CD4-positive, CD25-positive, alpha-beta regulatory T cell (primary cell): ENCODE data around the gene PTPRN2. TPM values are rescaled to one million over a fixed set of nuclear protein-coding genes. Genes with fewer than 3 reads are reported as not detected.

Experiments used
- ATAC-seq, 2 donors: fragments of 150-1000 bp; cut with Tn5 transposase; one replicate each; pipeline ENCODE4 v1.10.0; 2021; ENCODE audit warnings: low read depth in 2 of 2, moderate number of reproducible peaks in 2 of 2, moderate library complexity in 1 of 2
- DNase-seq, 3 donors: peaks; one replicate each; pipeline versions ENCODE4 v3.0.0 to v3.0.0-alpha.2; 2012 to 2022; ENCODE audit warnings: mixed read lengths in 1 of 3
- H3K27ac ChIP-seq: one replicate; pipeline ENCODE4 v1.7.0; 2013; ENCODE audit warnings: mild to moderate bottlenecking, low read length; ENCODE audit not compliant: insufficient read depth, poor library complexity, severe bottlenecking
- H3K27me3 ChIP-seq: one replicate; pipeline ENCODE4 v1.7.0; 2013; ENCODE audit warnings: low read length; ENCODE audit not compliant: control insufficient read depth, insufficient read depth
- H3K36me3 ChIP-seq: one replicate; pipeline ENCODE4 v1.7.0; 2013; ENCODE audit warnings: mild to moderate bottlenecking, low read length, moderate library complexity; ENCODE audit not compliant: control insufficient read depth, insufficient read depth
- H3K4me1 ChIP-seq: 2 replicates; pipeline ENCODE4 v1.7.0; 2013; ENCODE audit warnings: mild to moderate bottlenecking, low read length; ENCODE audit not compliant: insufficient read depth, control insufficient read depth, poor library complexity, severe bottlenecking
- H3K4me3 ChIP-seq: one replicate; pipeline ENCODE4 v1.7.0; 2013; ENCODE audit warnings: low read depth, mild to moderate bottlenecking, low read length, moderate library complexity
- H3K9me3 ChIP-seq, 2 experiments: 1 replicate in 1 of 2; 2 replicates in 1 of 2; pipeline ENCODE4 v1.7.0; 2013; ENCODE audit warnings: low read length in 2 of 2, mild to moderate bottlenecking in 1 of 2, moderate library complexity in 1 of 2; ENCODE audit not compliant: control insufficient read depth in 2 of 2
- H3K27ac Mint-ChIP-seq, 3 donors: one replicate each; pipeline ENCODE4 v1.8.0; 2020 to 2022; ENCODE audit warnings: mild to moderate bottlenecking in 3 of 3, mixed read lengths in 3 of 3, moderate library complexity in 2 of 3
- H3K27me3 Mint-ChIP-seq: one replicate; pipeline ENCODE4 v1.8.0; 2022; ENCODE audit warnings: mild to moderate bottlenecking, mixed read lengths
- H3K36me3 Mint-ChIP-seq: one replicate; pipeline ENCODE4 v1.8.0; 2020; ENCODE audit warnings: mixed read lengths
- H3K4me1 Mint-ChIP-seq, 4 donors: one replicate each; pipeline ENCODE4 v1.8.0; 2020 to 2022; ENCODE audit warnings: mixed read lengths in 4 of 4, mild to moderate bottlenecking in 1 of 4
- H3K4me3 Mint-ChIP-seq, 4 donors: one replicate each; pipeline ENCODE4 v1.8.0; 2020 to 2022; ENCODE audit warnings: mild to moderate bottlenecking in 4 of 4, mixed read lengths in 4 of 4, moderate library complexity in 3 of 4
- H3K9me3 Mint-ChIP-seq, 7 donors: one replicate each; pipeline ENCODE4 v1.8.0; 2020 to 2022; ENCODE audit warnings: mixed read lengths in 7 of 7, mild to moderate bottlenecking in 3 of 7, moderate library complexity in 2 of 7
- polyA plus RNA-seq, 4 donors: library from polyadenylated mRNA; unstranded; fragments of 300-500 nt; fragmentation: Illumina TruSeq; gene quantifications; one replicate each; pipeline ENCODE4 v1.2.3, GENCODE V29; 2021
- total RNA-seq: library from RNA; stranded (reverse); gene quantifications from one replicate; pipeline ENCODE4 v1.2.3, GENCODE V29; 2022

Gene PTPRN2
- total and polyA plus RNA-seq, 5 donors from 2014 or later: 1.6 to 4.7 (median 2.7) TPM

DNA sequence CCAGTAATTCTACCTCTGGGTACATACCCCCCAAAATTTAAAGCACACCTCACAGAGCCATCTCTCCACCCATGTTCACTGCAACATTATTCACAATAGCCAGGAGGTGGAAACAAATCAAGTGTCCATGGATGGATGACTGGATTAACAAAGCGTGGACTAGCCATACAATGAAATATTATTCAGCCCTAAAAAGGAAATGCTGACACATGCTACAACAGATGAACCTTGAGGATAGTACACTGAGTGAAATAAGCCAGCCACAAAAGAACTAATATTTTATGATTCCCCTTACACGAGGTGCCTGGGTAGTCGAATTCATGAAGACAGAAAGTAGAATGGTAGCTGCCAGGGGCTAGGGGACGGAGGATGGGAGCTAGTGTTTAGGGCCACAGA lies 31.1 kb upstream of the PTPRN2 start:
- Histone ChIP-seq H3K27me3 (no peaks in the 10 kb centered on the region), H3K4me1 (no peaks in the 10 kb centered on the region), H3K4me3 (no peak overlapping the region), H3K9me3 (no peaks in the 10 kb centered on the region), H3K36me3 (no peaks in the 10 kb centered on the region), H3K27ac (no peak overlapping the region)
- no peak overlapping the region for H3K4me3 Mint-ChIP-seq
- DNase-seq: no peak
- H3K36me3 Mint-ChIP-seq: peaks cover 5% of the 10 kb centered on the region
- no peaks in the 10 kb centered on the region for H3K27me3 Mint-ChIP-seq
- H3K27ac Mint-ChIP-seq: no peak overlapping the region
- no peaks in the 10 kb centered on the region for H3K9me3 Mint-ChIP-seq
- ATAC-seq: no peak
- peaks cover 0 to 10% (median under 1%) of the 10 kb centered on the region in 4 donors for H3K4me1 Mint-ChIP-seq

DNA sequence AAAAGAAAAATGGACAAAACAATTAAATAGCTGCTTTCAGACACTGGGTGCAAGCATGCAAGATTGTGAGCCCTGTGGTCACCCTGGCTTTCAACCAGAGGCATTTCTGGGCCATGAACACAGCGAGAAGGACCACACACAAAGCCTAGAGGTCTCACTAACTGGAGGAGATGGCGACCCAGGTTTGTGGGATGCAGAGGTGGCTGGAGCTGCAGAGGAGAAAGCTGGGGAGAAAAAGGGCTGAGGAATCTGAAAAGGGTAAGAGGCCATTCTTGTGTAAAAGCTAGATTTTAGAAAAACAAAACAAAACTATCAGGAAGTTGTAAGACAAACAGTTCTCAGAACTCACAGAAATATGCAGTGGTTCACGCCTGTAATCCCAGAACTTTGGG lies 30.1 kb upstream of the PTPRN2 start:
- H3K4me1 ChIP-seq: no peaks in the 10 kb centered on the region
- no peaks in the 10 kb centered on the region for H3K9me3 Mint-ChIP-seq
- peaks cover 2 to 10% (median 7%) of the 10 kb centered on the region in 4 donors for H3K4me1 Mint-ChIP-seq
- H3K27ac ChIP-seq: no peak overlapping the region
- H3K27me3 Mint-ChIP-seq: no peaks in the 10 kb centered on the region
- ATAC-seq: no peak
- H3K4me3 ChIP-seq: no peak overlapping the region
- H3K36me3 Mint-ChIP-seq: peaks cover 5% of the 10 kb centered on the region
- H3K27me3 ChIP-seq: no peaks in the 10 kb centered on the region
- no peak overlapping the region for H3K27ac Mint-ChIP-seq
- H3K4me3 Mint-ChIP-seq: no peak overlapping the region
- H3K36me3 ChIP-seq: no peaks in the 10 kb centered on the region
- no peaks in the 10 kb centered on the region for H3K9me3 ChIP-seq
- DNase-seq: no peak

DNA sequence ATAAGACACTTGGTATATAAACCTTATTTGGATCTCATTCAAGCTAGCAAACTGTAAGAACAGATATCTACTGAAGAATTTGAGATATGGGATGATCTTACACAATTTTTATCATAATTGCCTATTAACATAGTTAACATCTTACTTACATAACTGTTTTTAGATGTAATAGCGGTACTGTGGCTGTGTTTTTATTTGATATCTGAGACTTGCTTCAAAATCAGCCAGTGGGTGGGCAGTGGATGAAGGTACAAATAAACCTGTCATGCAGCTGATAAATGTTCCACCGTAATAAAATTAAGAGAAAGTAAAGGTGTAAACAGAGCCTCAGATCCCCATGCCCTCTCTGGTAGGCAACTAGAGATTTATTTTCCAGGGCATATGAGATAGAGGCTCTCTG lies 28.4 kb upstream of the PTPRN2 start:
- H3K27me3 ChIP-seq: no peaks in the 10 kb centered on the region
- H3K9me3 Mint-ChIP-seq: no peaks in the 10 kb centered on the region
- no peak for ATAC-seq
- H3K4me3 Mint-ChIP-seq: no peak overlapping the region
- H3K27ac ChIP-seq: no peak overlapping the region
- H3K27me3 Mint-ChIP-seq: no peaks in the 10 kb centered on the region
- peaks cover 2 to 7% (median 6%) of the 10 kb centered on the region in 4 donors for H3K4me1 Mint-ChIP-seq
- H3K36me3 ChIP-seq: no peaks in the 10 kb centered on the region
- no peak overlapping the region for H3K4me3 ChIP-seq
- H3K36me3 Mint-ChIP-seq: peaks cover 5% of the 10 kb centered on the region
- no peak for DNase-seq
- H3K27ac Mint-ChIP-seq: no peak overlapping the region
- no peaks in the 10 kb centered on the region for H3K9me3 ChIP-seq
- no peaks in the 10 kb centered on the region for H3K4me1 ChIP-seq

DNA sequence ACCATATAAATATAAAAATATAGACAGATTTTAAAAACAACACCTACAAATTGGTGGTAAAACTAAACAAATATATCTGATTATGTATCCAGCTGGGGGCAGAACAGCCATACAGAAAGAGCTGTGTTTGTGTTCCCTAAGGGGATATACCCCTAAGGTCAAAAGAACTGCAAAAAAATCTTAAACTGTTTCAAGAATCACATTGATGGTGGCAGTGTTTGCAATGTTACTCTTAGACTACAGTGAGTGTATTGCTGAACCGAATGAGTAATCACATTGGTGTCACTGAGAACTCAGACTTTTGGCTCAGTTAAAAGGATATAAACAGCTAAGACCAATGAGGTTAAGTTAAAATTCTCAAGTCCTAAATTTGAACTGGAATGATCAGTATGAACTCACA lies 27.1 kb upstream of the PTPRN2 start:
- no peaks in the 10 kb centered on the region for H3K27me3 ChIP-seq
- H3K36me3 Mint-ChIP-seq: peaks cover 8% of the 10 kb centered on the region
- H3K36me3 ChIP-seq: no peaks in the 10 kb centered on the region
- H3K27ac Mint-ChIP-seq: no peak overlapping the region
- H3K27me3 Mint-ChIP-seq: no peaks in the 10 kb centered on the region
- H3K9me3 ChIP-seq: no peaks in the 10 kb centered on the region
- no peak for ATAC-seq
- no peak overlapping the region for H3K4me3 Mint-ChIP-seq
- no peaks in the 10 kb centered on the region for H3K4me1 ChIP-seq
- no peak for DNase-seq
- no peaks in the 10 kb centered on the region for H3K9me3 Mint-ChIP-seq
- H3K27ac ChIP-seq: no peak overlapping the region
- no peak overlapping the region for H3K4me3 ChIP-seq
- peaks cover 0 to 7% (median 5%) of the 10 kb centered on the region in 4 donors for H3K4me1 Mint-ChIP-seq

DNA sequence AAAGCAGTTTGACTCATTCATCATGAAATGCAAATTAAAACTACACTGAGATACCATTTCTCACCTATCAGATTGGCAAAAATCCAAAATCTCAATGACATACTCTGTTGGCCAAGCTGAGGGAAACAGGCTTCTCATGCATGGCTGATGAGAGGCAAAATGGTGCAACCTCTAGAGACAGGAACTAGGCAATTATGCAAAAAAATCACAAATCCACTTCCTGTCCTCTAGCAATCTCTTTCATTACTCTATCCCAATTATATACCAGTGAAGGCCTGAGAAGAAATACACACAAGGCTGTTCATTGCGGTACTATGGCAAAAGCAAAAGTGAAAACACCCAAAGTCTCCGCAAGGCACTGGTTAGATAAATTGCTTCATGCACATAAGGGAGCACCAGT lies 25.9 kb upstream of the PTPRN2 start:
- DNase-seq (peak in 2 of 3 donors; percentile 7 to 12), ATAC-seq (no peak)
- H3K4me3 ChIP-seq: peak overlapping the region; percentile 21
- Mint-ChIP-seq H3K27ac (peak overlapping the region in 1 of 3 donors; percentile 44), H3K4me3 (peak overlapping the region in 1 of 4 donors; percentile 5), H3K27me3 (no peaks in the 10 kb centered on the region), H3K4me1 (peaks cover 0 to 7% (median 5%) of the 10 kb centered on the region in 4 donors), H3K36me3 (peaks cover 8% of the 10 kb centered on the region), H3K9me3 (no peaks in the 10 kb centered on the region)
- H3K27me3 ChIP-seq: no peaks in the 10 kb centered on the region
- H3K9me3 ChIP-seq: no peaks in the 10 kb centered on the region
- H3K27ac ChIP-seq: no peak overlapping the region
- H3K4me1 ChIP-seq: no peaks in the 10 kb centered on the region
- no peaks in the 10 kb centered on the region for H3K36me3 ChIP-seq

DNA sequence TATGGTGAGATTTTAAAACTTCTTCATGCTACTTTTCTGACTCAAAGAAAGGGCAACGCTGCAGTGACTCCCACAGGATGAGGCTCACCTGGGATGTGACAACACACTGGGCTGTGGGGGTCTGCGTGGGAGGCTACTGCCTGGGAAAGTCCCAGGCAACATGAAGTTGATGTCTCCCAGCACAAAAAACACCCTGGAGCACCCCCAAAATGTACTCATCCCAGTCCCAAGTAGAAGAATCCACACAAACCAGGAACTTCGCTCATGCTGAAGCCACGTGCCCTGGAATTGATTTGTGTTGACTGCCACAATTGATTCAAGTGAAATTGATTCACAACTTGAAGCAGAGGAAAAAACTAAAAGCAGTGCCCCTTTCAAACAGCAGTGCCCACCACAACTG lies 24.9 kb upstream of the PTPRN2 start:
- no peaks in the 10 kb centered on the region for H3K27me3 ChIP-seq
- Mint-ChIP-seq H3K4me1 (peaks cover 0 to 7% (median 5%) of the 10 kb centered on the region in 4 donors), H3K36me3 (peaks cover 8% of the 10 kb centered on the region), H3K27ac (peak overlapping the region; percentile 25 to 44 (median 43)), H3K4me3 (no peak overlapping the region), H3K9me3 (no peaks in the 10 kb centered on the region), H3K27me3 (no peaks in the 10 kb centered on the region)
- H3K9me3 ChIP-seq: no peaks in the 10 kb centered on the region
- ATAC-seq (no peak), DNase-seq (no peak)
- no peak overlapping the region for H3K4me3 ChIP-seq
- H3K27ac ChIP-seq: no peak overlapping the region
- H3K4me1 ChIP-seq: no peaks in the 10 kb centered on the region
- no peaks in the 10 kb centered on the region for H3K36me3 ChIP-seq

DNA sequence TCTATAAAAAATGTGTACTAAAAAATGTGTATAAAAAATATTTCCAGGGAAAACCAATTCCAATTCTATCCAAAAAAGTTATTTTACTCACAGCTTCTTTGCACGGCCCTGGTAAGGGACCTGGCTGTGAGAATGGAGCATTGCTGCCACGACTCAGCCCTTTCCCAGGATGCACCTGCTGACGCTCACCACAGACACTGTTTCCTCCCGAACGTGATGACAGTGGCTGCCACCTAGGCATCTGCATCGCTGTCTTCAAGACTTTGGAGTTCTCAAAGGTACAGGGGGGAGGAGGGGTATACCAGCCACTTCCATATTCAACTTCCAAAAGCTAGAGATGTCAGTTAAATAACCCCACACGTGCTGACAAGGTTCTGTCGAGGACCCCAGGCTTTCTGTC lies 23.9 kb upstream of the PTPRN2 start:
- Mint-ChIP-seq H3K9me3 (peaks cover 0 to 1% (median 0%) of the 10 kb centered on the region in 7 donors), H3K4me1 (peaks cover 0 to 7% (median 4%) of the 10 kb centered on the region in 4 donors), H3K4me3 (no peak overlapping the region), H3K36me3 (peaks cover 6% of the 10 kb centered on the region), H3K27ac (no peak overlapping the region), H3K27me3 (no peaks in the 10 kb centered on the region)
- DNase-seq (no peak), ATAC-seq (no peak)
- no peaks in the 10 kb centered on the region for H3K27me3 ChIP-seq
- no peaks in the 10 kb centered on the region for H3K9me3 ChIP-seq
- no peaks in the 10 kb centered on the region for H3K36me3 ChIP-seq
- H3K4me3 ChIP-seq: no peak overlapping the region
- no peaks in the 10 kb centered on the region for H3K4me1 ChIP-seq
- no peak overlapping the region for H3K27ac ChIP-seq

DNA sequence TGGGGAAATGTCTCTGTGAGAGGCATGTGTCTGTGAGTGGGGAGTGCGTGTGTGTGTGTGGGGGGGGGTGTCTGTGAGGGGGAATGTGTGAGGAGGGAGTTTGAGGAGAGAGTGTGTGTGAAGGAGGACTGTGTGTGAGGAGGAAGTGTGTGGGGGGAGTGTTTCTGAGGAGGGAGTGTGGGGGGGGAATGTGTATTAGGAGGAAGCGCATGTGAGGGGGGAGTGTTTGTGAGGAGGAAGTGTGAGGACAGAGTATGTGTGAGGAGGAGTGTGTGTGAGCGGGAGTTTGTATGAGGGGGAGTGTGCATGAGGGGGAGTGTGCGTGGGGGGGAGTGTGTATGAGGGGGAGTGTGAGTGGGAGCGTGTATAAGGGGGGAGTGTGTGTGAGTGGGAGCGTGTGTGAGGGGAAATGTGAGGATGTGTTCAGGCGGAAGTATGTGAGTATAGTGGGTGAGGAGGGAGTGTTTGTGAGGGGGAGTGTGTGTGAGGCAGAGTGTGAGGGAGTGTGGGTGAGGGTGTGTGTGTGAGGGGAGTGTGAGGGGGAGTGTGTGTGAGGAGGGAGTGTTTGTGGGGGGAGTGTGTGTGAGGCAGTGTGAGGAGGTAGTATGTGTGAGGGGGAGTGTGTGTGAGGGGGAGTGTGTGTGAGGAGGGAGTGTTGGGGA lies 21.8 kb upstream of the PTPRN2 start:
- Mint-ChIP-seq H3K27ac (no peak overlapping the region), H3K36me3 (peaks cover 3% of the 10 kb centered on the region), H3K9me3 (peaks cover 0 to 1% (median 0%) of the 10 kb centered on the region in 7 donors), H3K4me3 (no peak overlapping the region), H3K27me3 (no peaks in the 10 kb centered on the region), H3K4me1 (peaks cover 0 to 7% (median 4%) of the 10 kb centered on the region in 4 donors)
- H3K9me3 ChIP-seq: no peaks in the 10 kb centered on the region
- DNase-seq (no peak), ATAC-seq (no peak)
- H3K27ac ChIP-seq: no peak overlapping the region
- H3K4me1 ChIP-seq: no peaks in the 10 kb centered on the region
- H3K27me3 ChIP-seq: no peaks in the 10 kb centered on the region
- no peak overlapping the region for H3K4me3 ChIP-seq
- no peaks in the 10 kb centered on the region for H3K36me3 ChIP-seq
